ENCODE results near the gene QTRT2. TPM values are rescaled to one million over a fixed set of nuclear protein-coding genes. Genes with fewer than 3 reads are reported as not detected.

The QTRT2 gene
- 31.0 and 36.8 TPM in 2 replicates for total RNA-seq

DNA sequence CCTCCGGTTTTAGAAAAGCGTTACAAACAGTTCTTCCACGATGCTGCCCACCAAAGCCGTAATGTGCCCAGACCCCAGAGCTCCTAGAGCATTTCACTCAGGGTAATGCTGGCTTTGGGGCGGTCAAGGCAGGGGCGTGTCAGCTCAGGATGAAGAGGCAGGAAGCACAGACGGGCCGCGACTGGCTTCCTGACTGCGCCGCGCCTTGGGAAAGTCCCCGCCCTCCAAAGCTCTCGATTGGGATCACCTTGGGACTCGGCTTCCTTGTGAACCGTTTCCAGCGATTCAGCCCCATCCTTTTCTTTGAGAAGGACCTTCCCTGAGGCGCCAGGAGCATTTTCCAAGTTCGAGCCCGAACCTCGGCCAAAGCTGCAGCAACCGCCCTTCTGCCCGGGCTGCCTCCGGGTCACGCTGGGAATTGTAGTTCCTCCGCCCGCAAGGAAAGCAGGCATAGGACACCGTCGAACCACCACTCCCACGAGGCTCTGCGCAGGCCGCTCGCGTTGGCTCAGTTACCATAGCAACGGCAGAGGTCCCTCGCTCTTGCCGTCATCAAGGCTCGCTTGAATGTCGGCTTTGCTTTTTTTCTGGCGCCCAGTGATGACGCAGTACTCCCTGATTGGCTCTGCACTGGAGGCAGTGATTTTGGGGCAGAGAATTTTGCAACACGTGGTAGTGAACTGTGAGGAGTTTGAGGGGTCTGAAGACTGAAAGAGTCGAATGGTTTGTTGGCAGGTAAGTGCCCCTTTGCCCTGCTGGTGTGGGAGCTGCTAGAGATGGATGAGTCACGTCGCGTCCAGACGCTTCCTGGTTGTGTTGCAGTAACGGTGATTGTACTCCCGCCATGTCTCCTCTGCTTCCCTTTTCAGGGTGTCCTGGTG, at the start of gene QTRT2, which contains the start of gene CCDC191:
QTRT2 (plus strand) TSS at position 608 of the 881 bp plus-strand sequence. CDS start 8,521 bp downstream, outside the sequence.
CCDC191 (minus strand) TSS at position 397 of the 881 bp plus-strand sequence; CDS start at position 337, 60 bp downstream.

Other genes starting within 250 kb of the QTRT2 start
- 26.8 and 43.2 TPM in 2 replicates for gene GRAMD1C, start 217.9 kb upstream of the QTRT2 start, total RNA-seq
- 4.2 and 6.3 TPM in 2 replicates for gene ZDHHC23, start 108.7 kb upstream of the QTRT2 start, total RNA-seq
- gene CCDC191, start 211 bp upstream of the QTRT2 start, total RNA-seq: 2.6 and 2.8 TPM in 2 replicates
- gene DRD3, start 122.3 kb downstream of the QTRT2 start, total RNA-seq: not detected in 2 replicates
- gene ZNF80, start 180.8 kb downstream of the QTRT2 start, total RNA-seq: not detected in 2 replicates
- not detected in 2 replicates for gene TIGIT, start 237.3 kb downstream of the QTRT2 start, total RNA-seq